Liver (tissue), 9 donors: ENCODE data around the gene TEX14. TPM values are rescaled to one million over a fixed set of nuclear protein-coding genes. Genes with fewer than 3 reads are reported as not detected.

Experiments used
- DNase-seq: peaks from one replicate; pipeline ENCODE4 v3.0.0-alpha.2; 2017; ENCODE audit warnings: low spot score
- H3K27ac ChIP-seq, 2 donors: one replicate each; pipeline ENCODE4 v1.7.0; 2013; ENCODE audit warnings: inconsistent platforms in 2 of 2, low read length in 2 of 2, control low read depth in 1 of 2, low read depth in 1 of 2, mild to moderate bottlenecking in 1 of 2
- H3K27me3 ChIP-seq, 4 donors: one replicate each; pipeline versions ENCODE4 v1.6.1 to v1.7.0; 2013; ENCODE audit warnings: low read length in 3 of 4, inconsistent platforms in 1 of 4, mild to moderate bottlenecking in 1 of 4, moderate library complexity in 1 of 4; ENCODE audit not compliant: control insufficient read depth in 4 of 4, insufficient read depth in 4 of 4
- H3K36me3 ChIP-seq, 4 donors: one replicate each; pipeline versions ENCODE4 v1.6.1 to v1.7.0; 2013; ENCODE audit warnings: low read length in 3 of 4, mild to moderate bottlenecking in 3 of 4, low read depth in 1 of 4, moderate library complexity in 1 of 4; ENCODE audit not compliant: control insufficient read depth in 4 of 4, insufficient read depth in 3 of 4
- H3K4me1 ChIP-seq, 4 donors: one replicate each; pipeline versions ENCODE4 v1.6.1 to v1.7.0; 2013; ENCODE audit warnings: low read length in 3 of 4, mild to moderate bottlenecking in 3 of 4, moderate library complexity in 1 of 4; ENCODE audit not compliant: control insufficient read depth in 4 of 4, insufficient read depth in 4 of 4
- H3K4me3 ChIP-seq, 3 donors: one replicate each; pipeline versions ENCODE4 v1.6.1 to v1.7.0; 2013; ENCODE audit warnings: low read length in 3 of 3, control low read depth in 1 of 3, low read depth in 1 of 3, mild to moderate bottlenecking in 1 of 3
- H3K9ac ChIP-seq, 2 donors: one replicate each; pipeline ENCODE4 v1.7.0; 2013; ENCODE audit warnings: low read length in 2 of 2, mild to moderate bottlenecking in 2 of 2, moderate library complexity in 2 of 2, control low read depth in 1 of 2, low read depth in 1 of 2
- H3K9me3 ChIP-seq, 4 donors: one replicate each; pipeline versions ENCODE4 v1.6.1 to v1.7.0; 2013; ENCODE audit warnings: low read length in 3 of 4; ENCODE audit not compliant: control insufficient read depth in 4 of 4
- ATF3 ChIP-seq: IDR thresholded peaks from 2 replicates; pipeline ENCODE4 v1.6.1; 2016; ENCODE audit warnings: antibody characterized with exemption
- EGR1 ChIP-seq, 2 donors: IDR thresholded peaks; 2 replicates each; pipeline ENCODE4 v1.6.1; 2016 to 2018; ENCODE audit warnings: antibody characterized with exemption in 2 of 2, low read depth in 2 of 2
- FOXA1 ChIP-seq: IDR thresholded peaks from 2 replicates; pipeline ENCODE4 v1.6.1; 2016; ENCODE audit warnings: antibody characterized with exemption
- FOXA2 ChIP-seq: IDR thresholded peaks from 2 replicates; pipeline ENCODE4 v1.6.1; 2016; ENCODE audit warnings: antibody characterized with exemption
- GABPA ChIP-seq, 2 donors: IDR thresholded peaks in 1 of 2; conservative IDR thresholded peaks in 1 of 2; 2 replicates each; pipeline ENCODE4 v1.6.1; 2016; ENCODE audit warnings: antibody characterized with exemption in 2 of 2, mild to moderate bottlenecking in 1 of 2, moderate library complexity in 1 of 2
- HNF4A ChIP-seq, 2 donors: conservative IDR thresholded peaks; 2 replicates each; pipeline ENCODE4 v1.6.1; 2016; ENCODE audit warnings: antibody characterized with exemption in 2 of 2, mild to moderate bottlenecking in 2 of 2
- HNF4G ChIP-seq: IDR thresholded peaks from 2 replicates; pipeline ENCODE4 v1.6.1; 2016; ENCODE audit warnings: antibody characterized with exemption
- JUND ChIP-seq, 2 donors: IDR thresholded peaks; 2 replicates each; pipeline ENCODE4 v1.6.1; 2016; ENCODE audit warnings: antibody characterized with exemption in 2 of 2
- NR2F2 ChIP-seq: IDR thresholded peaks from 2 replicates; pipeline ENCODE4 v1.6.1; 2016; ENCODE audit warnings: antibody characterized with exemption
- RAD21 ChIP-seq, 2 donors: IDR thresholded peaks; 2 replicates each; pipeline ENCODE4 v1.6.1; 2016; ENCODE audit warnings: antibody characterized with exemption in 2 of 2, mild to moderate bottlenecking in 2 of 2
- REST ChIP-seq: IDR thresholded peaks from 2 replicates; pipeline ENCODE4 v1.6.1; 2016; ENCODE audit warnings: antibody characterized with exemption, mild to moderate bottlenecking
- RXRA ChIP-seq, 2 donors: IDR thresholded peaks; 2 replicates each; pipeline ENCODE4 v1.6.1; 2017 to 2018; ENCODE audit warnings: antibody characterized with exemption in 2 of 2, mild to moderate bottlenecking in 1 of 2
- SP1 ChIP-seq: IDR thresholded peaks from 2 replicates; pipeline ENCODE4 v1.6.1; 2018; ENCODE audit warnings: antibody characterized with exemption, mild to moderate bottlenecking
- TAF1 ChIP-seq: conservative IDR thresholded peaks from 2 replicates; pipeline ENCODE4 v1.6.1; 2016; ENCODE audit warnings: antibody characterized with exemption, mild to moderate bottlenecking
- YY1 ChIP-seq: IDR thresholded peaks from 2 replicates; pipeline ENCODE4 v1.6.1; 2016; ENCODE audit warnings: antibody characterized with exemption, mild to moderate bottlenecking
- WGBS: extraction: QIAGEN DNeasy Blood & Tissue Kit; methylation state at CpG from one replicate; pipeline ENCODE4 v1.1.7; 2013; 5-methylcytosine and 5-hydroxymethylcytosine counted together
- polyA plus RNA-seq, 2 donors: library from polyadenylated mRNA; stranded (reverse) in 1 of 2; unstranded in 1 of 2; fragments of 200-250 nt in 1 of 2; fragments of >200 nt in 1 of 2; fragmentation: Nextera tagmentation in 1 of 2; extraction: Ambion mirVana in 1 of 2; gene quantifications; one replicate each; pipeline versions ENCODE4 v1.2.1 to v1.2.3, GENCODE V29; 2013 to 2015
- total RNA-seq, 2 donors: library from RNA; depleted of rRNA; stranded (reverse); fragments of >200 nt; gene quantifications; one replicate each; pipeline ENCODE4 v1.2.3, GENCODE V29; 2014
- TF ChIP-seq, protein P1 (sequence below): IDR thresholded peaks from 2 replicates; pipeline ENCODE4 v1.6.1; 2016; ENCODE audit warnings: antibody characterized with exemption
- TF ChIP-seq, protein P2 (sequence below): IDR thresholded peaks from 2 replicates; pipeline ENCODE4 v1.6.1; 2016; ENCODE audit warnings: antibody characterized with exemption
- TF ChIP-seq, protein P3 (sequence below): fragments of 150-350 bp; IDR thresholded peaks from 2 replicates; pipeline ENCODE4 v1.5.1; 2017; ENCODE audit warnings: improper control_type of control experiment, low read depth, low read length; ENCODE audit not compliant: missing input control
- donor health status: healthy.
- donor health status: healthy.
- donor health status: healthy.
- donor health status: healthy.
- donor health status: healthy.

Gene TEX14
- total and polyA plus RNA-seq, 4 donors = 0.01 to 0.17 (median 0.13) TPM

DNA sequence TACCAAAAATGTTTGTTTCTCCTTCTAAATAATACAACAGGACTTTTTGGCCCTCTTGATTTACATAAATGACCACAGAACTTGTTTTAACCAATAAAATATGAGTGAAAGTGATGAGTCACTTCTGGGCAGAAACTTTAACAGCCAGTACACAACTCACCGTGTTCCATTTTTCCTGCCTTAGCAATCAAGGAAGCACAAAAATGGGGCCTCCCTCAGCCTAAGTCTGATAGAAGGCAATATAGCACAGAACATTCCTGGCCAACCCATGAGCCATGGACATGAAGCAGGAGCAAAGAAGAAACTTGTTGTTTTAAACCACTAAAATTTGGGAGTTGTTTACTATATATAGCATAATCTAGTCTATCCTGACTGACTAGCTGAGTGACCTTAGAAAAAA lies 116.3 kb downstream of the TEX14 start (continued):
- TF ChIP-seq RXRA (IDR thresholded peaks at IDR 0.05) (no peak), EGR1 (IDR thresholded peaks at IDR 0.05; ENCODE audit: low read depth in 2 of 2) (no peak)

DNA sequence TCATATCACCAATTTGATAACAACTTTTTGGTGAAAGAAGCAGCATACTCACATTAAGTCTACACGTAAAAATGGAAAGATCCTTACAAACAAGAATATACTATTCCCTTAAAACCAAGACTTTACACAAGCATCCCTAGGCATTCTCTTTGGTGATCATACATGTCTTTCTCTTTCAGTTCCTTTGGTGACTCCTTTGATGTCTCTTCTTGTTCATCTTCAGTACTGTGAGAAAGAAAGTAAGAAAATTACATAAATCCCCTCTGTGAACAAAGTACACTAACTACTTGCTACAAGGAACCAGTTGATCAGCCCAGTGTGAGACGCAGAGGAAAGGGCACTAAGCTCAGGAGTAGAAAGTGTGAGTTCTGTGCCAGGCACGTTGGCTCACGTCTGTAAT lies 117.8 kb downstream of the TEX14 start:
- Histone ChIP-seq H3K27ac (no peak overlapping the region), H3K36me3 (no peaks in the 10 kb centered on the region), H3K4me3 (no peak overlapping the region), H3K9ac (no peak overlapping the region), H3K4me1 (no peaks in the 10 kb centered on the region), H3K9me3 (no peaks in the 10 kb centered on the region), H3K27me3 (no peaks in the 10 kb centered on the region)
- no peak for DNase-seq
- 90% methylated on average over 4 of the region's 4 CpGs for WGBS
- TF ChIP-seq RXRA (IDR thresholded peaks at IDR 0.05) (no peak), FOXA1 (no peak), JUND (IDR thresholded peaks at IDR 0.05) (no peak), ATF3 (no peak), GABPA (IDR thresholded peaks at IDR 0.05 in 1 of 2, conservative IDR thresholded peaks at IDR 0.05 in 1 of 2) (no peak), EGR1 (IDR thresholded peaks at IDR 0.05; ENCODE audit: low read depth in 2 of 2) (no peak), HNF4G (no peak), RAD21 (IDR thresholded peaks at IDR 0.05) (no peak), FOXA2 (no peak), HNF4A (conservative IDR thresholded peaks at IDR 0.05) (no peak), YY1 (no peak), REST (no peak), NR2F2 (no peak), TAF1 (no peak), SP1 (no peak)
- TF ChIP-seq, protein P1, sequence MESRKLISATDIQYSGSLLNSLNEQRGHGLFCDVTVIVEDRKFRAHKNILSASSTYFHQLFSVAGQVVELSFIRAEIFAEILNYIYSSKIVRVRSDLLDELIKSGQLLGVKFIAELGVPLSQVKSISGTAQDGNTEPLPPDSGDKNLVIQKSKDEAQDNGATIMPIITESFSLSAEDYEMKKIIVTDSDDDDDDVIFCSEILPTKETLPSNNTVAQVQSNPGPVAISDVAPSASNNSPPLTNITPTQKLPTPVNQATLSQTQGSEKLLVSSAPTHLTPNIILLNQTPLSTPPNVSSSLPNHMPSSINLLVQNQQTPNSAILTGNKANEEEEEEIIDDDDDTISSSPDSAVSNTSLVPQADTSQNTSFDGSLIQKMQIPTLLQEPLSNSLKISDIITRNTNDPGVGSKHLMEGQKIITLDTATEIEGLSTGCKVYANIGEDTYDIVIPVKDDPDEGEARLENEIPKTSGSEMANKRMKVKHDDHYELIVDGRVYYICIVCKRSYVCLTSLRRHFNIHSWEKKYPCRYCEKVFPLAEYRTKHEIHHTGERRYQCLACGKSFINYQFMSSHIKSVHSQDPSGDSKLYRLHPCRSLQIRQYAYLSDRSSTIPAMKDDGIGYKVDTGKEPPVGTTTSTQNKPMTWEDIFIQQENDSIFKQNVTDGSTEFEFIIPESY = no peak
- TF ChIP-seq, protein P2, sequence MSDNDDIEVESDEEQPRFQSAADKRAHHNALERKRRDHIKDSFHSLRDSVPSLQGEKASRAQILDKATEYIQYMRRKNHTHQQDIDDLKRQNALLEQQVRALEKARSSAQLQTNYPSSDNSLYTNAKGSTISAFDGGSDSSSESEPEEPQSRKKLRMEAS = no peak
- TF ChIP-seq, protein P3, sequence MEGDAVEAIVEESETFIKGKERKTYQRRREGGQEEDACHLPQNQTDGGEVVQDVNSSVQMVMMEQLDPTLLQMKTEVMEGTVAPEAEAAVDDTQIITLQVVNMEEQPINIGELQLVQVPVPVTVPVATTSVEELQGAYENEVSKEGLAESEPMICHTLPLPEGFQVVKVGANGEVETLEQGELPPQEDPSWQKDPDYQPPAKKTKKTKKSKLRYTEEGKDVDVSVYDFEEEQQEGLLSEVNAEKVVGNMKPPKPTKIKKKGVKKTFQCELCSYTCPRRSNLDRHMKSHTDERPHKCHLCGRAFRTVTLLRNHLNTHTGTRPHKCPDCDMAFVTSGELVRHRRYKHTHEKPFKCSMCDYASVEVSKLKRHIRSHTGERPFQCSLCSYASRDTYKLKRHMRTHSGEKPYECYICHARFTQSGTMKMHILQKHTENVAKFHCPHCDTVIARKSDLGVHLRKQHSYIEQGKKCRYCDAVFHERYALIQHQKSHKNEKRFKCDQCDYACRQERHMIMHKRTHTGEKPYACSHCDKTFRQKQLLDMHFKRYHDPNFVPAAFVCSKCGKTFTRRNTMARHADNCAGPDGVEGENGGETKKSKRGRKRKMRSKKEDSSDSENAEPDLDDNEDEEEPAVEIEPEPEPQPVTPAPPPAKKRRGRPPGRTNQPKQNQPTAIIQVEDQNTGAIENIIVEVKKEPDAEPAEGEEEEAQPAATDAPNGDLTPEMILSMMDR = no peak
